ENCODE results near the gene SORBS1. TPM values are rescaled to one million over a fixed set of nuclear protein-coding genes. Genes with fewer than 3 reads are reported as not detected.

The SORBS1 gene
- total and polyA plus RNA-seq, 2 donors (not counting 3 experiments of a cell fraction or from before 2014, with no cell fraction given), result 2.0 to 7.9 TPM

DNA sequence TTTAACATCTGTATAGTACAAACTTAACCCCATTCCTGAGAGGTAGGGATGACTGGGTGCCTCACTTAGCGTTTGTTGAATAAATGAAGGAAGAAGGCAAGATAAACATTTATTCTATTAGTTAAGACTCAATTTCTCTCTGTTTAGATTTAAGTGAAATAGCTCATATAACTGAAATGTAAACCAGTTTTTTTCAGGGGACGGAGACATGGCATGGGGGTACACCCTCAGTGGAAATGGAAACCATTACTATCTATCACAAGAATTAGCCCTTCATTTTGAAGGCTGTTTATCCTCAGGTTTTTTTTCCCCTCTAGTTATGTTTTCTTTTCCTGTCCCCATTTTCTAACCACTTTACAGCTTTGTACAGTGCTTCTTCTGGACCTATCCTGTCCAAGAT is 234.8 kb downstream of the SORBS1 start:
- intact Hi-C loops (cut with micrococcal nuclease) (no loop called here), dilution Hi-C loops (cut with MboI; ENCODE audit: extremely low pct_ligation_motif_present, low sequenced_read_pairs) (no loop called here)
- no peak overlapping the region for H3K9ac ChIP-seq (replicated peaks; ENCODE audit: extremely low read depth, insufficient read depth, low read length)
- peaks cover 9% of the 10 kb centered on the region for H3K4me1 ChIP-seq (ENCODE audit: control insufficient read depth, extremely low read depth, insufficient read depth, low read length)
- POLR2A ChIA-PET, result interaction anchor here (1.6 kb wide), 1 partner anchor 10 kb away, joined by 5 read pairs; no protein-coding TSS in a partner anchor
- H3K4me2 ChIP-seq (ENCODE audit: insufficient read depth, low read length), result no peak overlapping the region
- H3K4me3 ChIP-seq (replicated peaks in 1 of 3; ENCODE audit: insufficient read depth in 1 of 3, low read depth in 1 of 3, low read length in 3 of 3), result no peak overlapping the region
- CTCF ChIA-PET, result interaction anchor here (1.9 kb wide), 1 partner anchor 80 kb away, joined by 5 read pairs; no protein-coding TSS in a partner anchor
- no TSS peak for BruUV-seq (replicated peaks)
- no peaks in the 10 kb centered on the region for H3K9me1 ChIP-seq (replicated peaks; ENCODE audit: control insufficient read depth, extremely low read depth, insufficient read depth, low read length)
- H3K27ac ChIP-seq (ENCODE audit: insufficient read depth, low read depth, low read length), result no peak overlapping the region
- H2AFZ ChIP-seq (ENCODE audit: low read depth, low read length), result no peak overlapping the region
- no peaks in the 10 kb centered on the region for H3K36me3 ChIP-seq (ENCODE audit: control insufficient read depth in 2 of 2, extremely low read depth in 1 of 2, insufficient read depth in 2 of 2, low read length in 2 of 2)
- no peak for FAIRE-seq
- no peaks in the 10 kb centered on the region for H4K20me1 ChIP-seq (replicated peaks; ENCODE audit: control insufficient read depth, extremely low read depth, insufficient read depth, low read length)
- no peak for TF ChIP-seq POLR2AphosphoS5 (IDR thresholded peaks at IDR 0.05; ENCODE audit: insufficient read depth, low read depth, low read length)
- no peak for TF ChIP-seq POLR2A (IDR thresholded peaks at IDR 0.05; ENCODE audit: low read depth, low read length)
- TF ChIP-seq, protein P1, sequence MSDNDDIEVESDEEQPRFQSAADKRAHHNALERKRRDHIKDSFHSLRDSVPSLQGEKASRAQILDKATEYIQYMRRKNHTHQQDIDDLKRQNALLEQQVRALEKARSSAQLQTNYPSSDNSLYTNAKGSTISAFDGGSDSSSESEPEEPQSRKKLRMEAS (IDR thresholded peaks at IDR 0.05; ENCODE audit: insufficient read depth, insufficient read length), result no peak
- TF ChIP-seq EZH2 (IDR thresholded peaks at IDR 0.05; ENCODE audit: borderline replicate concordance, low read depth, low read length, severe bottlenecking), result no peak
- TF ChIP-seq MYC (IDR thresholded peaks at IDR 0.05; ENCODE audit: low read depth, low read length), result no peak
- TF ChIP-seq, protein P2, sequence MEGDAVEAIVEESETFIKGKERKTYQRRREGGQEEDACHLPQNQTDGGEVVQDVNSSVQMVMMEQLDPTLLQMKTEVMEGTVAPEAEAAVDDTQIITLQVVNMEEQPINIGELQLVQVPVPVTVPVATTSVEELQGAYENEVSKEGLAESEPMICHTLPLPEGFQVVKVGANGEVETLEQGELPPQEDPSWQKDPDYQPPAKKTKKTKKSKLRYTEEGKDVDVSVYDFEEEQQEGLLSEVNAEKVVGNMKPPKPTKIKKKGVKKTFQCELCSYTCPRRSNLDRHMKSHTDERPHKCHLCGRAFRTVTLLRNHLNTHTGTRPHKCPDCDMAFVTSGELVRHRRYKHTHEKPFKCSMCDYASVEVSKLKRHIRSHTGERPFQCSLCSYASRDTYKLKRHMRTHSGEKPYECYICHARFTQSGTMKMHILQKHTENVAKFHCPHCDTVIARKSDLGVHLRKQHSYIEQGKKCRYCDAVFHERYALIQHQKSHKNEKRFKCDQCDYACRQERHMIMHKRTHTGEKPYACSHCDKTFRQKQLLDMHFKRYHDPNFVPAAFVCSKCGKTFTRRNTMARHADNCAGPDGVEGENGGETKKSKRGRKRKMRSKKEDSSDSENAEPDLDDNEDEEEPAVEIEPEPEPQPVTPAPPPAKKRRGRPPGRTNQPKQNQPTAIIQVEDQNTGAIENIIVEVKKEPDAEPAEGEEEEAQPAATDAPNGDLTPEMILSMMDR (IDR thresholded peaks at IDR 0.05; ENCODE audit: extremely low read depth in 1 of 2, insufficient read depth in 1 of 2, low read depth in 1 of 2, low read length in 2 of 2), result no peak
- no peak for TF ChIP-seq FOS (IDR thresholded peaks at IDR 0.05; ENCODE audit: borderline replicate concordance, insufficient read depth, low read length)
- no peak for TF ChIP-seq JUN (IDR thresholded peaks at IDR 0.05; ENCODE audit: borderline replicate concordance, insufficient read depth, insufficient read length, low read depth)
- no peak for DNase-seq (ENCODE audit: low read depth, low spot score)
- H3K27me3 ChIP-seq (ENCODE audit: control insufficient read depth in 2 of 2, insufficient read depth in 2 of 2, low read length in 2 of 2), result no peaks in the 10 kb centered on the region
- H3K79me2 ChIP-seq (ENCODE audit: control insufficient read depth, insufficient read depth, low read length), result no peaks in the 10 kb centered on the region
- H3K9me3 ChIP-seq (replicated peaks; ENCODE audit: control insufficient read depth, insufficient read depth, low read length), result no peaks in the 10 kb centered on the region

Measured in endothelial cell of umbilical vein (primary cell).